ENCODE results near the gene PTPRM. TPM values are rescaled to one million over a fixed set of nuclear protein-coding genes. Genes with fewer than 3 reads are reported as not detected.

The PTPRM gene
- total RNA-seq (2021; fragmentation: NEBNext Ultra II Directional; extraction: Animal tissue kit (Norgen Biotek cat#: 25700)) (4.1 and 5.7 TPM in 2 replicates), polyA plus RNA-seq (2011; rRNA removed) (5.6 and 7.0 TPM in 2 replicates), polyA minus RNA-seq (2011; rRNA and poly(A)+ RNA removed) (14.5 and 16.0 TPM in 2 replicates)
- polyA plus RNA-seq (2011; cell fraction: cytosol; rRNA removed), result 6.0 TPM
- 19.5 TPM for polyA plus RNA-seq (2011; cell fraction: nucleus; rRNA removed)
- 4.0 to 5.9 TPM (median 4.6 TPM) in 4 replicates for polyA plus RNA-seq (2012, experiment 1 of 2)
- 0.30 TPM for polyA plus RNA-seq (2012, experiment 2 of 2)
- 7.0 TPM for polyA plus RNA-seq (2013, experiment 1 of 2)
- 7.4 TPM for polyA plus RNA-seq (2013, experiment 2 of 2)
- polyA minus RNA-seq (2011; cell fraction: cytosol; rRNA and poly(A)+ RNA removed), result 9.4 TPM
- polyA minus RNA-seq (2011; cell fraction: nucleus; rRNA and poly(A)+ RNA removed), result 45.9 TPM
- long read RNA-seq, experiment 1, partial matches to known transcripts, result 2 of 2 reads
- long read RNA-seq, experiment 1, other reads (novel, unspliced or antisense), result 0 of 2 reads
- long read RNA-seq, experiment 2, result 0 reads

DNA sequence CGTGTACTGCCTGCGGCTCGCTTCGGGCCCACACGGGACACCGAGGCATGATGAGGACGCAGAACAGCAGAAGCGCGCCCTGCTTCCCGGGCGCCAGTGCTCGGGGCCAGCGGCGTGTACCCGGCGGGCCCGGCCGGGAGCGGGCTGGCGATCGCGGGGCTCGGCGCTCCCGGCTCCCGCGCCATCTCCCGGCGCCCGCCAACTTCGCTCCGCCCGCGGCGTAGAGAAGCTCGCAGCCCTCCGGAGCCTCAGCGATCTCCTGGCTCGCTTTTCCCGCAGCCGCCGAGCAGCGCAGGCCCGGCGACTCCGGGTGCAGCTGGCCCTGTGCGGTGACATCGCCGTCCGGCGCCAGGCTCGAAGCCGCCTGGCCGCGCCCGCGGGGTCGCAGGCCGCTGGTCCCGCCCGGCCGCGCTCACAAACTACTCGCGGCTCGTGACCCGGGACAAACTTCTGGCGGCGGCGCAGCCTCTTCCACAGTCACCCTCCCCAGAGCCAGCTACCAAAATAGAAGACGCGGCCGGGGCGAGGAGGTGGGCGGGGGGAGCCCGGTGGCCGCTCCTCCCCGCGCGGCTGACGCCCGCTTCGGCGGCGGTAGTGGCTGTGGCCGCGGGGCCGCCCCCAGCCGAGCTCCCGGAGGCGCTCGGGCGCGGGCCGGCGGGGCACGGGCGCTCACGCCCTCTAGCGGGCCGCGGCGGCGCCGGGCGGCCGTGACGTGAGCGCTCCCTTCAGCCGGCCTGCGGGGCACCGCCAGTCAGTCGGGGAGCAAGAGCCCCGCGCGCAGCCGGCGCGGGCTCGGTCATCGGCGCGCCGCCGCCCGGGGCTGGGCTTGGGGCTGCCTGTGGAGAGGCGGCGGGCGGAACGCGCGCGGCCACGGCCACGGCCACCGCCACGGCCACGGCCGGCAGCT is at the start of gene PTPRM:
TSS of gene PTPRM (plus strand) at position 750 of the 907 bp plus-strand sequence. CDS start 503 bp downstream, outside the sequence.
- Histone ChIP-seq H2BK5ac (ENCODE audit: low read depth, low read length) (no peak within 1 kb of the TSS), H3K4me2 (ENCODE audit: insufficient read depth in 1 of 2, low read depth in 2 of 2, low read length in 2 of 2) (peak within 1 kb of the TSS; percentile 71 to 97), H3K14ac (ENCODE audit: insufficient read length) (no peak within 1 kb of the TSS), H2BK12ac (ENCODE audit: low read depth, low read length) (no peak within 1 kb of the TSS), H3K27ac (ENCODE audit: low read depth, low read length) (no peak within 1 kb of the TSS), H3K9me3 (ENCODE audit: insufficient read depth in 2 of 2, low read depth in 1 of 2, low read length in 1 of 2) (no peaks in the 10 kb centered on the region), H3K4ac (replicated peaks; ENCODE audit: insufficient read length, low read depth, low read length) (no peak within 1 kb of the TSS), H4K91ac (replicated peaks; ENCODE audit: insufficient read length, low read length) (no peak within 1 kb of the TSS), H3K4me1 (replicated peaks in 1 of 4; ENCODE audit: control insufficient read depth in 3 of 4, insufficient read depth in 4 of 4, low read length in 3 of 4) (peaks cover 0 to 3% (median 1%) of the 10 kb centered on the region in 4 experiments; a peak in 2 of 7 replicates), H3K4me3 (ENCODE audit: extremely low read depth in 1 of 4, insufficient read depth in 2 of 4, low read depth in 3 of 4, low read length in 4 of 4) (peak within 1 kb of the TSS; percentile 46 to 97 (median 67)), H3K79me2 (ENCODE audit: control insufficient read depth in 1 of 2, insufficient read depth in 2 of 2, low read length in 2 of 2) (no peaks in the 10 kb centered on the region), H4K20me1 (replicated peaks in 1 of 2; ENCODE audit: control insufficient read depth in 1 of 2, insufficient read depth in 2 of 2, low read length in 2 of 2) (peaks cover 0 to 1% of the 10 kb centered on the region in 2 experiments), H3K36me3 (ENCODE audit: control insufficient read depth in 2 of 4, insufficient read depth in 4 of 4, low read length in 3 of 4) (no peaks in the 10 kb centered on the region), H2AK5ac (ENCODE audit: low read depth, low read length) (no peak within 1 kb of the TSS), H3K9ac (replicated peaks in 1 of 4; ENCODE audit: extremely low read depth in 1 of 4, low read depth in 3 of 4, low read length in 3 of 4) (peak within 1 kb of the TSS; percentile 38 to 82 (median 57); a peak in 6 of 7 replicates), H2AFZ (ENCODE audit: low read length) (peak within 1 kb of the TSS; percentile 84; the same call in 1 of the 2 replicates), H3K23ac (ENCODE audit: insufficient read length) (no peak within 1 kb of the TSS), H3K27me3 (replicated peaks in 1 of 4; ENCODE audit: control insufficient read depth in 3 of 4, extremely low read depth in 1 of 4, insufficient read depth in 3 of 4, low read length in 3 of 4) (peaks cover 4 to 36% (median 27%) of the 10 kb centered on the region in 4 experiments), H4K8ac (ENCODE audit: extremely low read depth, insufficient read depth, low read length) (peak within 1 kb of the TSS; percentile 94; the same call in 1 of the 2 replicates), H2BK120ac (replicated peaks; ENCODE audit: low read depth, low read length) (no peak within 1 kb of the TSS), H4K5ac (ENCODE audit: insufficient read length, low read depth, low read length) (no peak within 1 kb of the TSS), H2BK20ac (ENCODE audit: low read length) (no peak within 1 kb of the TSS), H3K18ac (ENCODE audit: extremely low read depth, low read length) (peak within 1 kb of the TSS; percentile 32), H3K56ac (replicated peaks; ENCODE audit: insufficient read length, low read depth, low read length) (peak within 1 kb of the TSS; percentile 39), H2BK15ac (ENCODE audit: low read length) (no peak within 1 kb of the TSS), H3K23me2 (ENCODE audit: low read depth, low read length) (peaks cover 15% of the 10 kb centered on the region; the same call in 1 of the 2 replicates), H3K79me1 (ENCODE audit: low read depth, low read length) (no peaks in the 10 kb centered on the region)
- CTCF ChIA-PET (ENCODE audit: partially characterized antibody), result interaction anchor here (0.6 to 3.2 kb wide), 35 partner anchors 8 to 917 kb away, joined by 3 to 31 read pairs (median 3); partner anchors contain the start of gene LRRC30
- FAIRE-seq (no peak), DNase-seq (ENCODE audit: low read depth in 1 of 2, low spot score in 2 of 2) (peak in 1 of 2 experiments; percentile 75)
- 1% methylated on average over 73 of the region's 139 CpGs; no CpG with 5 or more reads in 1 of the 2 experiments for WGBS, 2 experiments (ENCODE audit: extremely low coverage in 1 of 2, insufficient coverage in 1 of 2, insufficient read length in 1 of 2, insufficient replicate concordance in 2 of 2, low coverage in 1 of 2, low lambda C conversion rate in 2 of 2, missing lambda C conversion rate in 1 of 2)
- POLR2A ChIA-PET (ENCODE audit: partially characterized antibody), result interaction anchor here (0.7 to 1.6 kb wide), 3 partner anchors 10 to 39 kb away, joined by 3 to 4 read pairs (median 3); no protein-coding TSS in a partner anchor
- peak; percentile 55 for TF ChIP-seq SUZ12 (IDR thresholded peaks at IDR 0.05; ENCODE audit: low read length)
- TF ChIP-seq KDM4A (IDR thresholded peaks at IDR 0.05; ENCODE audit: low read depth, low read length, severe bottlenecking), result peak; percentile 25
- TF ChIP-seq CREB1 (IDR thresholded peaks at IDR 0.05), result peak; percentile 64; the same call in 1 of the 2 replicates
- TF ChIP-seq KDM5A (IDR thresholded peaks at IDR 0.05; ENCODE audit: low read length), result no peak
- no peak for TF ChIP-seq BRCA1 (IDR thresholded peaks at IDR 0.05; ENCODE audit: low read depth, low read length)
- 0 out of 2 replicates have a peak, but pooled peaks have one; percentile 49 for TF ChIP-seq PHF8 (conservative IDR thresholded peaks at IDR 0.05; ENCODE audit: low read depth, low read length)
- peak; percentile 23; the same call in 1 of the 2 replicates for TF ChIP-seq TAF1 (IDR thresholded peaks at IDR 0.05; ENCODE audit: low read depth, low read length)
- TF ChIP-seq NRF1 (IDR thresholded peaks at IDR 0.05; ENCODE audit: low read depth, low read length), result no peak
